Measurements from ENCODE around the gene NELL1. TPM values are rescaled to one million over a fixed set of nuclear protein-coding genes. Genes with fewer than 3 reads are reported as not detected.

NELL1 gene
- total and polyA plus RNA-seq, 10 donors = 0.20 TPM; not detected in 9

DNA sequence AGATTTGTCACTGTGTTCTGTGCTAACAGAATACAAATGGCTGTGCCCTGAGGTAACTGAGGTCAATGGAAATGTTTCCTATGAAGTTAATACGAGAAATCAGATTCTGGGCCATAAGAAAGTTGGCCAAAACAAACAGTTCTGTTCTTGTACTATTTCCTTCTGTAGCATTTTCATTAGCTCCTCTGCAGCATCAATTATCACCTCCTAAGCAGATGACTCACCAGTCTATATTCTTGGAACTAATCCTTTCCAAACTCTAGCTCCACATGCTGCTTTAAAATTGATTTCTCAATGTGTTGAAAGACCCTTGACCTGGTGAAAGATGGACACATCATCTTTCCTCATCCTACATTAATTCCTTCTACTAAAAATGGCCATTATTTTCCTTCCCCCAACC is 736.0 kb downstream of the NELL1 start:
- 55 to 69% (median 62%) methylated on average over 1 of the region's 1 CpG for WGBS, 5 donors
- DNase-seq = no peak
- TF ChIP-seq, protein P1, sequence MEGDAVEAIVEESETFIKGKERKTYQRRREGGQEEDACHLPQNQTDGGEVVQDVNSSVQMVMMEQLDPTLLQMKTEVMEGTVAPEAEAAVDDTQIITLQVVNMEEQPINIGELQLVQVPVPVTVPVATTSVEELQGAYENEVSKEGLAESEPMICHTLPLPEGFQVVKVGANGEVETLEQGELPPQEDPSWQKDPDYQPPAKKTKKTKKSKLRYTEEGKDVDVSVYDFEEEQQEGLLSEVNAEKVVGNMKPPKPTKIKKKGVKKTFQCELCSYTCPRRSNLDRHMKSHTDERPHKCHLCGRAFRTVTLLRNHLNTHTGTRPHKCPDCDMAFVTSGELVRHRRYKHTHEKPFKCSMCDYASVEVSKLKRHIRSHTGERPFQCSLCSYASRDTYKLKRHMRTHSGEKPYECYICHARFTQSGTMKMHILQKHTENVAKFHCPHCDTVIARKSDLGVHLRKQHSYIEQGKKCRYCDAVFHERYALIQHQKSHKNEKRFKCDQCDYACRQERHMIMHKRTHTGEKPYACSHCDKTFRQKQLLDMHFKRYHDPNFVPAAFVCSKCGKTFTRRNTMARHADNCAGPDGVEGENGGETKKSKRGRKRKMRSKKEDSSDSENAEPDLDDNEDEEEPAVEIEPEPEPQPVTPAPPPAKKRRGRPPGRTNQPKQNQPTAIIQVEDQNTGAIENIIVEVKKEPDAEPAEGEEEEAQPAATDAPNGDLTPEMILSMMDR (IDR thresholded peaks at IDR 0.05 in 8 of 11, conservative IDR thresholded peaks at IDR 0.05 in 3 of 11) = no peak
- TF ChIP-seq POLR2AphosphoS5 (IDR thresholded peaks at IDR 0.05) (no peak), POLR2A (IDR thresholded peaks at IDR 0.05) (no peak)

DNA sequence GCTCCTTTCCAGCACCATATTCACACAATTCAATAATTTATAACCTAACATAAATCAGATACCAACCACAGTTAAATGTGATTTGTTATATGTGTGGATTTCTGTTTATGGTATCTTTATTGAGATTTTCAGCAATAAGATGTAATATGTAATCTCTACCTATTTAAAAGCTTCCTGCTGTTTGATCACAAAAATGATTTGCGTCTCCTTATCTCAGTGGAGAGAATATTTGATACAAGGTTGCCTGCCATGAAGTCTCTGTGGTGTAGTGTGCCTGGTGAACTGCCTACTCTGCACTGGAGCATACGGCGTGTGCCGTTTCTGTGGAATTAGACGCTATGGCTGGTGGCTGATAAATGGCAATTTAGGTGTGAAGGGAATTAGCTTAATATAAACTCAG is 741.1 kb downstream of the NELL1 start:
- intact Hi-C loops (cut with DNase I; ENCODE audit: low total_unique reads) = no loop called here
- Histone ChIP-seq H3K36me3 (no peaks in the 10 kb centered on the region), H3K4me1 (no peaks in the 10 kb centered on the region), H3K4me3 (no peak overlapping the region), H3K9me3 (peaks cover 0 to 19% (median 0%) of the 10 kb centered on the region in 8 donors), H3K27me3 (replicated peaks in 1 of 7) (no peaks in the 10 kb centered on the region), H3K27ac (no peak overlapping the region)
- TF ChIP-seq POLR2A (IDR thresholded peaks at IDR 0.05) (no peak), POLR2AphosphoS5 (IDR thresholded peaks at IDR 0.05) (no peak)
- TF ChIP-seq, protein P1 (IDR thresholded peaks at IDR 0.05 in 8 of 11, conservative IDR thresholded peaks at IDR 0.05 in 3 of 11) = no peak
- DNase-seq = no peak
- WGBS, 5 donors = 89 to 98% (median 92%) methylated on average over 5 of the region's 5 CpGs

More for the DNA sequence above, 736.0 kb downstream of the NELL1 start:
- intact Hi-C loops (cut with DNase I; ENCODE audit: low total_unique reads) = no loop called here
- no peaks in the 10 kb centered on the region for H3K36me3 ChIP-seq
- no peaks in the 10 kb centered on the region for H3K4me1 ChIP-seq
- no peak overlapping the region for H3K4me3 ChIP-seq
- H3K27me3 ChIP-seq (replicated peaks in 1 of 7) = no peaks in the 10 kb centered on the region
- H3K27ac ChIP-seq = no peak overlapping the region
- H3K9me3 ChIP-seq = peaks cover 0 to 9% (median 0%) of the 10 kb centered on the region in 8 donors

DNA sequence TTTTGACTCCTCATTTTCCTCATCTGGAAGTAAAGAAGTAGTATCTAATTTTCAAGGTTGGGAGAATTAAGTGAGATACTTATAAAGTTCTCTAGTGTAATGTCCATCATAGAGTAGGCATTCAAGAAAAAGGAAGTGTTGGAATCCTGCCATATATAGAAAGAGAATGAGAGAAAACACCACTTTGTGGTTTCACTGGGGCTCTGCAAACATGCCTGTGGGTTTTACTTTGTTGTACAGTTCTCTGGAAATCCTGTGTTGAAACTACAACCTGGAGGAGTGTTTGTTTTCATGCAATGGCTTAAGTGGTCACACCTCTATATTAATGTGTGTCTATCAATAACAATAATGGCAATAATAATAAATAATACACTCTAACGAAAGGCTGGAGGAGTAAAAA is 741.7 kb downstream of the NELL1 start:
- Histone ChIP-seq H3K36me3 (no peaks in the 10 kb centered on the region), H3K4me1 (no peaks in the 10 kb centered on the region), H3K27ac (no peak overlapping the region), H3K9me3 (peaks cover 0 to 19% (median 0%) of the 10 kb centered on the region in 8 donors), H3K27me3 (replicated peaks in 1 of 7) (no peaks in the 10 kb centered on the region), H3K4me3 (no peak overlapping the region)
- no peak for DNase-seq
- TF ChIP-seq POLR2AphosphoS5 (IDR thresholded peaks at IDR 0.05) = no peak
- TF ChIP-seq, protein P1 (IDR thresholded peaks at IDR 0.05 in 8 of 11, conservative IDR thresholded peaks at IDR 0.05 in 3 of 11) = no peak
- no peak for TF ChIP-seq POLR2A (IDR thresholded peaks at IDR 0.05)
- WGBS, 5 donors = 0 to 55% (median 0%) methylated on average over 1 of the region's 1 CpG
- intact Hi-C loops (cut with DNase I; ENCODE audit: low total_unique reads) = no loop called here

DNA sequence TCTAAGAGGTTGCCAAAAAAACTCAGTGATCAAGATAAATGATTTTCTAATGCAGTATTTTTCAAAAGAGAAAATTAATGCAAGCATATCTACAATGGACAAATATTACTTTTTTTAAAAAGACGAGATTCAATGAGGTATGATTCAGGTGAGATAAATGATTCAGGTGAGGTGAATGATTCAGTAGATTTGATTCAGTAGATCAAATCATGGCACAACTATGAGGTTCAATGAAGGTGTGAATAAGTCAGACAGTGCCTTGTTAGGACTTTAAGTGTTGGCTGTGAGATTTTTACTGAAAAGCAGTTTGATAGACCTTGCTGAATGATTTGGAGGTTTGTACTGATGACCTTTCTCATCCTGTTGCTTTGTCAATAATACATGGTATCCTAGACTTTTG is 742.2 kb downstream of the NELL1 start:
- H3K27ac ChIP-seq = no peak overlapping the region
- no peaks in the 10 kb centered on the region for H3K36me3 ChIP-seq
- intact Hi-C loops (cut with DNase I; ENCODE audit: low total_unique reads) = no loop called here
- no peak overlapping the region for H3K4me3 ChIP-seq
- peaks cover 0 to 19% (median 0%) of the 10 kb centered on the region in 8 donors for H3K9me3 ChIP-seq
- H3K4me1 ChIP-seq = no peaks in the 10 kb centered on the region
- H3K27me3 ChIP-seq (replicated peaks in 1 of 7) = no peaks in the 10 kb centered on the region
- no peak for DNase-seq
- TF ChIP-seq POLR2A (IDR thresholded peaks at IDR 0.05) (no peak), POLR2AphosphoS5 (IDR thresholded peaks at IDR 0.05) (no peak)
- TF ChIP-seq, protein P1 (IDR thresholded peaks at IDR 0.05 in 8 of 11, conservative IDR thresholded peaks at IDR 0.05 in 3 of 11) = no peak
- 55 to 85% (median 63%) methylated on average over 1 of the region's 1 CpG for WGBS, 5 donors

Measured in spleen (tissue), 11 donors.